ENCODE results near the gene ZNF423.

ZNF423 gene

GRCh38 chr16:49623501-49624266 lies 232.2 kb downstream of the ZNF423 start:
- TF ChIP-seq GATA3 (IDR thresholded peaks at IDR 0.05; ENCODE audit: low read depth, low read length) (no peak), GATA2 (IDR thresholded peaks at IDR 0.05; ENCODE audit: low read depth, low read length) (no peak)

- TF ChIP-seq GATA3 (IDR thresholded peaks at IDR 0.05; ENCODE audit: low read depth, low read length) (no peak), GATA2 (IDR thresholded peaks at IDR 0.05; ENCODE audit: low read depth, low read length) (no peak)
Measured at GRCh38 chr16:49622421-49623402, 233.2 kb downstream of the ZNF423 start.

GRCh38 chr16:49622084-49622390 lies 233.9 kb downstream of the ZNF423 start:
- TF ChIP-seq GATA3 (IDR thresholded peaks at IDR 0.05; ENCODE audit: low read depth, low read length) (no peak), GATA2 (IDR thresholded peaks at IDR 0.05; ENCODE audit: low read depth, low read length) (no peak)

GRCh38 chr16:49621241-49622083 lies 234.4 kb downstream of the ZNF423 start:
- TF ChIP-seq GATA2 (IDR thresholded peaks at IDR 0.05; ENCODE audit: low read depth, low read length) (no peak), GATA3 (IDR thresholded peaks at IDR 0.05; ENCODE audit: low read depth, low read length) (no peak)

GRCh38 chr16:49620869-49621240 lies 235.1 kb downstream of the ZNF423 start:
- no peak for TF ChIP-seq GATA2 (IDR thresholded peaks at IDR 0.05; ENCODE audit: low read depth, low read length)
- TF ChIP-seq GATA3 (IDR thresholded peaks at IDR 0.05; ENCODE audit: low read depth, low read length), result no peak

GRCh38 chr16:49620158-49620868 lies 235.6 kb downstream of the ZNF423 start:
- TF ChIP-seq GATA3 (IDR thresholded peaks at IDR 0.05; ENCODE audit: low read depth, low read length), result no peak

- TF ChIP-seq GATA3 (IDR thresholded peaks at IDR 0.05; ENCODE audit: low read depth, low read length) (no peak), GATA2 (IDR thresholded peaks at IDR 0.05; ENCODE audit: low read depth, low read length) (no peak)
Measured at GRCh38 chr16:49619811-49620157, 236.1 kb downstream of the ZNF423 start.

- no peak for TF ChIP-seq GATA3 (IDR thresholded peaks at IDR 0.05; ENCODE audit: low read depth, low read length)
- no peak for TF ChIP-seq GATA2 (IDR thresholded peaks at IDR 0.05; ENCODE audit: low read depth, low read length)
Measured at GRCh38 chr16:49618955-49619354, 237.0 kb downstream of the ZNF423 start.

GRCh38 chr16:49617710-49618330 lies 238.1 kb downstream of the ZNF423 start:
- TF ChIP-seq GATA2 (IDR thresholded peaks at IDR 0.05; ENCODE audit: low read depth, low read length) (no peak), GATA3 (IDR thresholded peaks at IDR 0.05; ENCODE audit: low read depth, low read length) (no peak)

- TF ChIP-seq GATA3 (IDR thresholded peaks at IDR 0.05; ENCODE audit: low read depth, low read length), result no peak
- TF ChIP-seq GATA2 (IDR thresholded peaks at IDR 0.05; ENCODE audit: low read depth, low read length), result no peak
Measured at GRCh38 chr16:49617016-49617629, 238.8 kb downstream of the ZNF423 start.

GRCh38 chr16:49615576-49615975 lies 240.3 kb downstream of the ZNF423 start:
- no peak for TF ChIP-seq GATA2 (IDR thresholded peaks at IDR 0.05; ENCODE audit: low read depth, low read length)
- TF ChIP-seq GATA3 (IDR thresholded peaks at IDR 0.05; ENCODE audit: low read depth, low read length), result no peak

- TF ChIP-seq GATA2 (IDR thresholded peaks at IDR 0.05; ENCODE audit: low read depth, low read length) (no peak), GATA3 (IDR thresholded peaks at IDR 0.05; ENCODE audit: low read depth, low read length) (no peak)
Measured at GRCh38 chr16:49610983-49611382, 244.9 kb downstream of the ZNF423 start.

GRCh38 chr16:49608779-49609178 lies 247.1 kb downstream of the ZNF423 start:
- TF ChIP-seq GATA3 (IDR thresholded peaks at IDR 0.05; ENCODE audit: low read depth, low read length) (no peak), GATA2 (IDR thresholded peaks at IDR 0.05; ENCODE audit: low read depth, low read length) (no peak)

Data from SH-SY5Y (cell line).